Sigmoid colon (tissue), 7 donors: ENCODE data around the gene KLHL35. TPM values are rescaled to one million over a fixed set of nuclear protein-coding genes. Genes with fewer than 3 reads are reported as not detected.

Source experiments
- DNase-seq: peaks from one replicate; pipeline ENCODE4 v3.0.0-alpha.2; 2019
- H3K27ac ChIP-seq, 4 donors: fragments of 200-600 bp; sonication (generic); one replicate each; pipeline ENCODE4 v1.5.1; 2016 to 2019; ENCODE audit warnings: mild to moderate bottlenecking in 1 of 4
- H3K27me3 ChIP-seq, 3 donors: fragments of 200-600 bp; sonication (generic); one replicate each; pipeline ENCODE4 v1.5.1; 2019; ENCODE audit warnings: mild to moderate bottlenecking in 1 of 3
- H3K36me3 ChIP-seq, 4 donors: fragments of 200-600 bp; sonication (generic); one replicate each; pipeline ENCODE4 v1.5.1; 2016 to 2019
- H3K4me1 ChIP-seq, 4 donors: fragments of 200-600 bp; sonication (generic); one replicate each; pipeline ENCODE4 v1.5.1; 2017 to 2019
- H3K4me3 ChIP-seq, 4 donors: fragments of 200-600 bp; sonication (generic); one replicate each; pipeline ENCODE4 v1.5.1; 2017 to 2019; ENCODE audit warnings: mild to moderate bottlenecking in 2 of 4, moderate library complexity in 1 of 4
- H3K9me3 ChIP-seq, 4 donors: fragments of 200-600 bp in 3 of 4; sonication (generic) in 3 of 4; one replicate each; pipeline versions ENCODE4 v1.5.1 to v1.6.1; 2013 to 2019
- CTCF ChIP-seq, 4 experiments: fragments of 450-650 bp in 3 of 4; fragments of 200-600 bp in 1 of 4; IDR thresholded peaks; one replicate each; pipeline ENCODE4 v1.5.1; 2016 to 2019; ENCODE audit warnings: antibody characterized with exemption in 4 of 4, mild to moderate bottlenecking in 3 of 4, moderate library complexity in 2 of 4
- EP300 ChIP-seq, 4 donors: sonication (generic); formaldehyde crosslinking; IDR thresholded peaks; one replicate each; pipeline ENCODE4 v1.6.1; 2017; ENCODE audit warnings: antibody characterized with exemption in 4 of 4
- POLR2A ChIP-seq, 2 donors: fragments of 450-650 bp; IDR thresholded peaks; one replicate each; pipeline ENCODE4 v1.6.1; 2016; ENCODE audit warnings: antibody characterized with exemption in 2 of 2, mild to moderate bottlenecking in 2 of 2, moderate library complexity in 2 of 2
- POLR2AphosphoS5 ChIP-seq, 4 donors: sonication (generic); formaldehyde crosslinking; IDR thresholded peaks; one replicate each; pipeline ENCODE4 v1.6.1; 2017; ENCODE audit warnings: antibody characterized with exemption in 4 of 4
- WGBS, 2 donors: extraction: QIAGEN DNeasy Blood & Tissue Kit; methylation state at CpG; one replicate each; pipeline ENCODE4 v1.1.7; 2013; 5-methylcytosine and 5-hydroxymethylcytosine counted together
- intact Hi-C: fragments of 100-400 bp; cut with DNase I; formaldehyde crosslinking; loops from one replicate; pipeline ENCODE4 v1.15.1; 2023
- polyA plus RNA-seq, 3 donors: library from polyadenylated mRNA; stranded (reverse); fragments of 200-250 nt; gene quantifications; one replicate each; pipeline ENCODE4 v1.2.3, GENCODE V29; 2013
- total RNA-seq, 4 donors: library from RNA; depleted of rRNA; stranded (reverse); fragments of >200 nt; gene quantifications; one replicate each; pipeline ENCODE4 v1.1.0, GENCODE V29; 2016
- donor health status: healthy with polysubstance abuse.
- donor health status: Bipolar disorder and iron deficiency.
- donor health status: healthy.

The KLHL35 gene
- total and polyA plus RNA-seq, 7 donors = 0.41 to 1.1 (median 0.81) TPM; not detected in 4

- TF ChIP-seq POLR2A (IDR thresholded peaks at IDR 0.05) (no peak), EP300 (IDR thresholded peaks at IDR 0.05) (no peak), CTCF (IDR thresholded peaks at IDR 0.05) (no peak), POLR2AphosphoS5 (IDR thresholded peaks at IDR 0.05) (no peak)
- Histone ChIP-seq H3K4me1 (peaks cover 0 to 22% (median 6%) of the 10 kb centered on the region in 4 donors), H3K27ac (no peak overlapping the region), H3K36me3 (peaks cover 0 to 12% (median 0%) of the 10 kb centered on the region in 4 donors), H3K27me3 (no peaks in the 10 kb centered on the region), H3K9me3 (no peaks in the 10 kb centered on the region), H3K4me3 (no peak overlapping the region)
- WGBS, 2 donors = 39 to 81% methylated on average over 15 of the region's 15 CpGs
- DNase-seq = no peak
- intact Hi-C loops = no loop called here
These were observed 10.5 kb downstream of the KLHL35 start for GRCh38 chr11:75422248-75423231.

GRCh38 chr11:75421902-75422247, 11.1 kb downstream of the KLHL35 start:
- peaks cover 0 to 15% (median 0%) of the 10 kb centered on the region in 4 donors for H3K36me3 ChIP-seq
- intact Hi-C loops = no loop called here
- peaks cover 0 to 22% (median 6%) of the 10 kb centered on the region in 4 donors for H3K4me1 ChIP-seq
- no peak for DNase-seq
- no peaks in the 10 kb centered on the region for H3K9me3 ChIP-seq
- no peak for TF ChIP-seq POLR2AphosphoS5 (IDR thresholded peaks at IDR 0.05)
- TF ChIP-seq EP300 (IDR thresholded peaks at IDR 0.05) = no peak
- no peak for TF ChIP-seq CTCF (IDR thresholded peaks at IDR 0.05)
- no peak for TF ChIP-seq POLR2A (IDR thresholded peaks at IDR 0.05)
- WGBS, 2 donors = 25 to 65% methylated on average over 2 of the region's 2 CpGs
- H3K27me3 ChIP-seq = no peaks in the 10 kb centered on the region
- no peak overlapping the region for H3K4me3 ChIP-seq
- no peak overlapping the region for H3K27ac ChIP-seq

GRCh38 chr11:75421035-75421602, 11.9 kb downstream of the KLHL35 start:
- TF ChIP-seq POLR2AphosphoS5 (IDR thresholded peaks at IDR 0.05) = no peak
- TF ChIP-seq POLR2A (IDR thresholded peaks at IDR 0.05) = no peak
- TF ChIP-seq EP300 (IDR thresholded peaks at IDR 0.05) = no peak
- no peak for TF ChIP-seq CTCF (IDR thresholded peaks at IDR 0.05)
- H3K9me3 ChIP-seq = no peaks in the 10 kb centered on the region
- DNase-seq = no peak
- H3K4me3 ChIP-seq = no peak overlapping the region
- no peaks in the 10 kb centered on the region for H3K27me3 ChIP-seq
- intact Hi-C loops = no loop called here
- H3K4me1 ChIP-seq = peaks cover 0 to 22% (median 6%) of the 10 kb centered on the region in 4 donors
- WGBS, 2 donors = 85 to 86% methylated on average over 11 of the region's 11 CpGs
- no peak overlapping the region for H3K27ac ChIP-seq
- H3K36me3 ChIP-seq = peaks cover 0 to 15% (median 0%) of the 10 kb centered on the region in 4 donors

- H3K4me3 ChIP-seq = no peak overlapping the region
- H3K4me1 ChIP-seq = peaks cover 0 to 22% (median 6%) of the 10 kb centered on the region in 4 donors
- intact Hi-C loops = no loop called here
- H3K9me3 ChIP-seq = no peaks in the 10 kb centered on the region
- DNase-seq = no peak
- WGBS, 2 donors = 59 to 81% methylated on average over 14 of the region's 14 CpGs
- TF ChIP-seq CTCF (IDR thresholded peaks at IDR 0.05) (no peak), POLR2AphosphoS5 (IDR thresholded peaks at IDR 0.05) (no peak), EP300 (IDR thresholded peaks at IDR 0.05) (no peak), POLR2A (IDR thresholded peaks at IDR 0.05) (no peak)
- H3K27ac ChIP-seq = no peak overlapping the region
- no peaks in the 10 kb centered on the region for H3K27me3 ChIP-seq
- peaks cover 0 to 19% (median 0%) of the 10 kb centered on the region in 4 donors for H3K36me3 ChIP-seq
These were observed 12.6 kb downstream of the KLHL35 start for GRCh38 chr11:75420224-75421034.
